ENCODE results near the gene SCN5A.
"Not testable (repeated sequence)": the region's sequence is repeated elsewhere in the genome, so short reads cannot be mapped to it uniquely, and the experiment has no call there.

SCN5A gene

GRCh38 chr3:38574411-38575278 lies 74.8 kb downstream of the SCN5A start:
- H3K27ac Mint-ChIP-seq, result no peak overlapping the region
- H3K4me1 Mint-ChIP-seq, result no peaks in the 10 kb centered on the region
- H3K36me3 Mint-ChIP-seq, result no peaks in the 10 kb centered on the region
- DNase-seq (ENCODE audit: low spot score in 2 of 2), result no peak
- H3K9me3 Mint-ChIP-seq, result no peaks in the 10 kb centered on the region
- no peak overlapping the region for H3K4me3 Mint-ChIP-seq
- peak; percentile 19 for ATAC-seq

- no peak for ATAC-seq
- no peak overlapping the region for H3K4me3 Mint-ChIP-seq
- H3K36me3 Mint-ChIP-seq, result no peaks in the 10 kb centered on the region
- no peak overlapping the region for H3K27ac Mint-ChIP-seq
- H3K9me3 Mint-ChIP-seq, result no peaks in the 10 kb centered on the region
- H3K4me1 Mint-ChIP-seq, result no peaks in the 10 kb centered on the region
- no peak for DNase-seq (ENCODE audit: low spot score in 2 of 2)
Observed at GRCh38 chr3:38573556-38573955, 75.9 kb downstream of the SCN5A start.

- Mint-ChIP-seq H3K9me3 (no peaks in the 10 kb centered on the region), H3K36me3 (no peaks in the 10 kb centered on the region), H3K4me1 (no peaks in the 10 kb centered on the region), H3K27ac (no peak overlapping the region), H3K4me3 (no peak overlapping the region)
- no peak for DNase-seq (ENCODE audit: low spot score in 2 of 2)
- ATAC-seq, result no peak
Observed at GRCh38 chr3:38573111-38573510, 76.4 kb downstream of the SCN5A start.

- no peak for ATAC-seq
- no peaks in the 10 kb centered on the region for H3K36me3 Mint-ChIP-seq
- H3K4me3 Mint-ChIP-seq, result no peak overlapping the region
- H3K9me3 Mint-ChIP-seq, result no peaks in the 10 kb centered on the region
- no peaks in the 10 kb centered on the region for H3K4me1 Mint-ChIP-seq
- DNase-seq (ENCODE audit: low spot score in 2 of 2), result no peak
- no peak overlapping the region for H3K27ac Mint-ChIP-seq
Observed at GRCh38 chr3:38567498-38567897, 82.0 kb downstream of the SCN5A start.

GRCh38 chr3:38566794-38567193 lies 82.7 kb downstream of the SCN5A start:
- not testable (repeated sequence) for H3K4me3 Mint-ChIP-seq

GRCh38 chr3:38566215-38566528 lies 83.3 kb downstream of the SCN5A start:
- Mint-ChIP-seq H3K4me1 (no peaks in the 10 kb centered on the region), H3K27ac (peak overlapping the region; percentile 55), H3K36me3 (no peaks in the 10 kb centered on the region), H3K9me3 (no peaks in the 10 kb centered on the region), H3K4me3 (no peak overlapping the region)
- no peak for ATAC-seq
- no peak for DNase-seq (ENCODE audit: low spot score in 2 of 2)

More at GRCh38 chr3:38566794-38567193, 82.7 kb downstream of the SCN5A start:
- not testable (repeated sequence) for H3K27ac Mint-ChIP-seq; DNase-seq (ENCODE audit: low spot score in 2 of 2); H3K36me3 Mint-ChIP-seq; H3K9me3 Mint-ChIP-seq; H3K4me1 Mint-ChIP-seq; ATAC-seq

GRCh38 chr3:38565339-38566214 lies 83.9 kb downstream of the SCN5A start:
- no peak overlapping the region for H3K4me3 Mint-ChIP-seq
- no peaks in the 10 kb centered on the region for H3K9me3 Mint-ChIP-seq
- peak overlapping the region; percentile 55 for H3K27ac Mint-ChIP-seq
- H3K36me3 Mint-ChIP-seq, result no peaks in the 10 kb centered on the region
- H3K4me1 Mint-ChIP-seq, result no peaks in the 10 kb centered on the region
- DNase-seq (ENCODE audit: low spot score in 2 of 2) (no peak), ATAC-seq (peak; percentile 19)

GRCh38 chr3:38564631-38565338 lies 84.7 kb downstream of the SCN5A start:
- H3K27ac Mint-ChIP-seq, result no peak overlapping the region
- DNase-seq (ENCODE audit: low spot score in 2 of 2), result no peak
- H3K4me3 Mint-ChIP-seq, result no peak overlapping the region
- peak; percentile 4 for ATAC-seq
- H3K4me1 Mint-ChIP-seq, result no peaks in the 10 kb centered on the region
- H3K36me3 Mint-ChIP-seq, result no peaks in the 10 kb centered on the region
- H3K9me3 Mint-ChIP-seq, result no peaks in the 10 kb centered on the region

GRCh38 chr3:38563886-38564270 lies 85.6 kb downstream of the SCN5A start:
- H3K4me1 Mint-ChIP-seq, result no peaks in the 10 kb centered on the region
- no peak overlapping the region for H3K4me3 Mint-ChIP-seq
- DNase-seq (ENCODE audit: low spot score in 2 of 2), result no peak
- H3K27ac Mint-ChIP-seq, result no peak overlapping the region
- no peak for ATAC-seq
- H3K36me3 Mint-ChIP-seq, result no peaks in the 10 kb centered on the region
- no peaks in the 10 kb centered on the region for H3K9me3 Mint-ChIP-seq

GRCh38 chr3:38563070-38563885 lies 86.2 kb downstream of the SCN5A start:
- no peak for ATAC-seq
- Mint-ChIP-seq H3K4me3 (no peak overlapping the region), H3K27ac (no peak overlapping the region), H3K36me3 (no peaks in the 10 kb centered on the region), H3K9me3 (no peaks in the 10 kb centered on the region), H3K4me1 (no peaks in the 10 kb centered on the region)
- DNase-seq (ENCODE audit: low spot score in 2 of 2), result no peak

- no peak overlapping the region for H3K27ac Mint-ChIP-seq
- ATAC-seq, result no peak
- H3K4me1 Mint-ChIP-seq, result no peaks in the 10 kb centered on the region
- no peaks in the 10 kb centered on the region for H3K36me3 Mint-ChIP-seq
- H3K4me3 Mint-ChIP-seq, result no peak overlapping the region
- no peak for DNase-seq (ENCODE audit: low spot score in 2 of 2)
- H3K9me3 Mint-ChIP-seq, result no peaks in the 10 kb centered on the region
Observed at GRCh38 chr3:38562467-38562925, 87.0 kb downstream of the SCN5A start.

GRCh38 chr3:38561746-38562466 lies 87.6 kb downstream of the SCN5A start:
- no peaks in the 10 kb centered on the region for H3K36me3 Mint-ChIP-seq
- ATAC-seq, result no peak
- H3K27ac Mint-ChIP-seq, result no peak overlapping the region
- DNase-seq (ENCODE audit: low spot score in 2 of 2), result no peak
- no peaks in the 10 kb centered on the region for H3K4me1 Mint-ChIP-seq
- no peak overlapping the region for H3K4me3 Mint-ChIP-seq
- no peaks in the 10 kb centered on the region for H3K9me3 Mint-ChIP-seq

- no peak overlapping the region for H3K4me3 Mint-ChIP-seq
- H3K9me3 Mint-ChIP-seq, result no peaks in the 10 kb centered on the region
- ATAC-seq (no peak), DNase-seq (ENCODE audit: low spot score in 2 of 2) (no peak)
- no peak overlapping the region for H3K27ac Mint-ChIP-seq
- H3K4me1 Mint-ChIP-seq, result no peaks in the 10 kb centered on the region
- no peaks in the 10 kb centered on the region for H3K36me3 Mint-ChIP-seq
Observed at GRCh38 chr3:38560996-38561717, 88.3 kb downstream of the SCN5A start.

- Mint-ChIP-seq H3K27ac (no peak overlapping the region), H3K36me3 (no peaks in the 10 kb centered on the region), H3K4me1 (no peaks in the 10 kb centered on the region), H3K4me3 (no peak overlapping the region), H3K9me3 (no peaks in the 10 kb centered on the region)
- DNase-seq (ENCODE audit: low spot score in 2 of 2) (no peak), ATAC-seq (no peak)
Observed at GRCh38 chr3:38560284-38560683, 89.2 kb downstream of the SCN5A start.

Measured in stimulated activated effector memory CD8-positive, alpha-beta T cell treated with anti-CD3 and anti-CD28 coated beads, Interleukin-12 subunit alpha, Interleukin-12 subunit beta, amount 100 ng/mL, for 72 hours (primary cell).